Heart left ventricle (tissue), 16 donors: ENCODE measurements around the gene CPO. TPM values are rescaled to one million over a fixed set of nuclear protein-coding genes. Genes with fewer than 3 reads are reported as not detected.

Experiments
- ATAC-seq, 4 donors: fragments of 200-7000 bp; cut with Tn5 transposase; one replicate each; pipeline ENCODE4 v1.9.1; 2020 to 2022; ENCODE audit warnings: moderate library complexity in 4 of 4, mild to moderate bottlenecking in 3 of 4, moderate number of reproducible peaks in 1 of 4
- DNase-seq, 5 donors: peaks; one replicate each; pipeline ENCODE4 v3.0.0-alpha.2; 2020
- H3K27ac ChIP-seq, 12 donors: fragments of 200-600 bp; sonication (generic) in 4 of 12; one replicate each; pipeline versions ENCODE4 v1.5.0 to v1.8.0; 2016 to 2022; ENCODE audit warnings: mild to moderate bottlenecking in 2 of 12
- H3K27me3 ChIP-seq, 9 donors: fragments of 200-600 bp; sonication (generic) in 2 of 9; one replicate each; pipeline versions ENCODE4 v1.5.1 to v1.8.0; 2016 to 2022; ENCODE audit warnings: mild to moderate bottlenecking in 3 of 9
- H3K36me3 ChIP-seq, 9 donors: fragments of 200-600 bp; sonication (generic) in 2 of 9; one replicate each; pipeline versions ENCODE4 v1.5.0 to v1.8.0; 2018 to 2022; ENCODE audit warnings: mild to moderate bottlenecking in 2 of 9
- H3K4me1 ChIP-seq, 12 donors: fragments of 200-600 bp; sonication (generic) in 4 of 12; one replicate each; pipeline versions ENCODE4 v1.5.0 to v1.8.0; 2016 to 2022; ENCODE audit warnings: mild to moderate bottlenecking in 3 of 12
- H3K4me3 ChIP-seq, 12 donors: fragments of 200-600 bp; sonication (generic) in 4 of 12; one replicate each; pipeline versions ENCODE4 v1.5.0 to v1.8.0; 2017 to 2022; ENCODE audit warnings: mild to moderate bottlenecking in 9 of 12, moderate library complexity in 4 of 12
- H3K9me3 ChIP-seq, 12 donors: fragments of 200-600 bp; sonication (generic) in 4 of 12; one replicate each; pipeline versions ENCODE4 v1.5.0 to v1.8.0; 2016 to 2022; ENCODE audit warnings: mild to moderate bottlenecking in 1 of 12
- CTCF ChIP-seq, 12 donors: fragments of 200-600 bp; sonication (generic) in 4 of 12; IDR thresholded peaks; one replicate each; pipeline versions ENCODE4 v1.5.0 to v1.8.0; 2018 to 2022; ENCODE audit warnings: antibody characterized with exemption in 12 of 12, mild to moderate bottlenecking in 5 of 12
- POLR2A ChIP-seq, 2 donors: fragments of 450-650 bp; IDR thresholded peaks; one replicate each; pipeline ENCODE4 v1.6.1; 2017; ENCODE audit warnings: antibody characterized with exemption in 2 of 2, mild to moderate bottlenecking in 2 of 2, moderate library complexity in 2 of 2
- WGBS, 4 donors: extraction: QIAGEN DNeasy Blood & Tissue Kit in 2 of 4; methylation state at CpG; one replicate each; pipeline versions ENCODE4 v1.1.5 to v1.1.7; 2013 to 2018; 5-methylcytosine and 5-hydroxymethylcytosine counted together
- intact Hi-C, 10 donors: fragments of 100-400 bp; cut with DNase I; formaldehyde crosslinking; loops; one replicate each; pipeline versions ENCODE4 v1.11.1 to v1.14.2; 2022
- polyA plus RNA-seq, 2 donors: library from polyadenylated mRNA; stranded (reverse); fragments of 200-250 nt; gene quantifications; one replicate each; pipeline ENCODE4 v1.2.3, GENCODE V29; 2013
- total RNA-seq, 9 donors: library from RNA; depleted of rRNA in 2 of 9; stranded (reverse); fragments of >200 nt in 2 of 9; fragmentation: NEBNext Ultra II Directional in 3 of 9; extraction: Animal tissue kit (Norgen Biotek cat#: 25700) in 3 of 9; gene quantifications; one replicate each; pipeline versions ENCODE4 v1.1.0 to v1.2.4, GENCODE V29; 2016 to 2023
- donor health status: ischemic (EF 13 %, LVEDD 7.1; RV severe dilation, severe dysfunction).
- donor health status: healthy with polysubstance abuse.
- donor health status: DM: no; HTN: yes; CAD: no.
- donor health status: DM: no; HTN: no; CAD: no.
- donor health status: ischemic (EF 25% LVEDD 6.9; RV normal size, moderate dysfunction).
- donor health status: ischemic (EF 25% LVEDD 5.7; RV mildly dilated, moderate dysfunction).
- donor health status: healthy.
- donor health status: DM: yes; HTN: yes; CAD: no.
- donor health status: ischemic (EF 35%, LVEDD 5.7; RV mildly dilated, moderate dysfunction).
- donor health status: nonischemic (EF 11% LVEDD 7.7; RV severe dilation, severe dysfunction).
- donor health status: DM: yes; HTN: yes; CAD: no.
- donor health status: PGD.
- donor health status: ischemic (EF 29% LVEDD 5.4; RV normal size, mild dysfunction).
- donor health status: nonischemic (EF 23%, LVEDD 6.1; RV moderate dilation, normal function).

CPO gene
- total and polyA plus RNA-seq, 11 donors: 0.10 to 0.67 (median 0.29) TPM; not detected in 5

GRCh38 chr2:206990360-206990759, 51.0 kb downstream of the CPO start:
- ATAC-seq: no peak
- TF ChIP-seq CTCF (IDR thresholded peaks at IDR 0.05): no peak
- no peak for TF ChIP-seq POLR2A (IDR thresholded peaks at IDR 0.05)
- 46 to 62% (median 59%) methylated on average over 4 of the region's 4 CpGs for WGBS, 4 donors

GRCh38 chr2:206991070-206991469, 51.8 kb downstream of the CPO start:
- peaks cover 0 to 14% (median 0%) of the 10 kb centered on the region in 12 donors for H3K4me1 ChIP-seq
- DNase-seq: no peak
- H3K36me3 ChIP-seq: no peaks in the 10 kb centered on the region
- intact Hi-C loops: loop anchor here in 1 of 10 donors (5.0 kb wide), 1 partner anchor 189 kb away; no protein-coding TSS in a partner anchor
- H3K27me3 ChIP-seq: no peaks in the 10 kb centered on the region
- ATAC-seq: no peak
- no peak for TF ChIP-seq CTCF (IDR thresholded peaks at IDR 0.05)
- no peak for TF ChIP-seq POLR2A (IDR thresholded peaks at IDR 0.05)
- no peaks in the 10 kb centered on the region for H3K9me3 ChIP-seq
- H3K4me3 ChIP-seq: no peak overlapping the region
- WGBS, 4 donors: 93 to 98% (median 97%) methylated on average over 2 of the region's 2 CpGs
- no peak overlapping the region for H3K27ac ChIP-seq

More at GRCh38 chr2:206990360-206990759, 51.0 kb downstream of the CPO start:
- Histone ChIP-seq H3K4me1 (peaks cover 0 to 14% (median 0%) of the 10 kb centered on the region in 12 donors), H3K9me3 (no peaks in the 10 kb centered on the region), H3K27me3 (no peaks in the 10 kb centered on the region), H3K4me3 (no peak overlapping the region), H3K36me3 (no peaks in the 10 kb centered on the region), H3K27ac (no peak overlapping the region)
- DNase-seq: no peak
- intact Hi-C loops: loop anchor here in 1 of 10 donors (5.0 kb wide), 1 partner anchor 188 kb away; no protein-coding TSS in a partner anchor

- intact Hi-C loops: loop anchor here in 1 of 10 donors (5.0 kb wide), 1 partner anchor 191 kb away; no protein-coding TSS in a partner anchor
- Histone ChIP-seq H3K4me3 (no peak overlapping the region), H3K27ac (no peak overlapping the region), H3K36me3 (no peaks in the 10 kb centered on the region), H3K4me1 (peaks cover 0 to 14% (median 0%) of the 10 kb centered on the region in 12 donors), H3K9me3 (peaks cover 0 to 14% (median 0%) of the 10 kb centered on the region in 12 donors), H3K27me3 (no peaks in the 10 kb centered on the region)
- 87 to 94% (median 89%) methylated on average over 2 of the region's 2 CpGs for WGBS, 4 donors
- DNase-seq (no peak), ATAC-seq (no peak)
- TF ChIP-seq POLR2A (IDR thresholded peaks at IDR 0.05) (no peak), CTCF (IDR thresholded peaks at IDR 0.05) (no peak)
Observed at GRCh38 chr2:206993396-206993911, 54.1 kb downstream of the CPO start.

- Histone ChIP-seq H3K27ac (no peak overlapping the region), H3K4me1 (peaks cover 0 to 14% (median 0%) of the 10 kb centered on the region in 12 donors), H3K36me3 (no peaks in the 10 kb centered on the region), H3K4me3 (no peak overlapping the region), H3K9me3 (peaks cover 0 to 14% (median 0%) of the 10 kb centered on the region in 12 donors), H3K27me3 (no peaks in the 10 kb centered on the region)
- no peak for TF ChIP-seq CTCF (IDR thresholded peaks at IDR 0.05)
- TF ChIP-seq POLR2A (IDR thresholded peaks at IDR 0.05): no peak
- 67 to 82% (median 79%) methylated on average over 4 of the region's 4 CpGs for WGBS, 4 donors
- ATAC-seq: no peak
- DNase-seq: no peak
- intact Hi-C loops: loop anchor here in 1 of 10 donors (5.0 kb wide), 1 partner anchor 192 kb away; no protein-coding TSS in a partner anchor
Observed at GRCh38 chr2:206993964-206994363, 54.6 kb downstream of the CPO start.
